H1 (cell line): ENCODE data around the gene ATG2B. TPM values are rescaled to one million over a fixed set of nuclear protein-coding genes. Genes with fewer than 3 reads are reported as not detected.

Source experiments
- CBX5 ChIP-seq: fragments of 300-800, 300-1000 bp; sonication (generic); IDR thresholded peaks from 2 replicates; pipeline ENCODE4 v1.7.1; 2016; ENCODE audit warnings: antibody characterized with exemption, low read length, low read depth
- GTF2F1 ChIP-seq: IDR thresholded peaks from 2 replicates; pipeline ENCODE4 v1.6.1; 2012; ENCODE audit warnings: low read depth, low read length, improper control_type of control experiment, borderline replicate concordance
- KDM1A ChIP-seq: fragments of 200-600, 300-600 bp; sonication (generic); IDR thresholded peaks from 2 replicates; pipeline ENCODE4 v1.7.1; 2016; ENCODE audit warnings: mild to moderate bottlenecking, low read length, borderline replicate concordance
- PHF8 ChIP-seq: fragments of 200-600 bp; sonication (generic); conservative IDR thresholded peaks from 2 replicates; pipeline ENCODE4 v1.7.1; 2012; ENCODE audit warnings: low read depth, mild to moderate bottlenecking, inconsistent platforms, low read length, moderate library complexity
- TAF1 ChIP-seq: IDR thresholded peaks from 2 replicates; pipeline ENCODE4 v1.6.1; 2011; ENCODE audit warnings: mild to moderate bottlenecking, low read depth, low read length
- ZNF274 ChIP-seq: IDR thresholded peaks from 2 replicates; pipeline ENCODE4 v1.7.0; 2012; ENCODE audit warnings: low read length, borderline replicate concordance; ENCODE audit errors: extremely low read depth
- polyA plus RNA-seq, 7 experiments: library from polyadenylated mRNA; depleted of rRNA in 3 of 7; stranded (reverse) in 5 of 7; unstranded in 2 of 7; fragments of >200 nt in 5 of 7; fragments of 200-250 nt in 2 of 7; gene quantifications; 1 replicate in 5 of 7; 2 replicates in 1 of 7; 4 replicates in 1 of 7; pipeline versions ENCODE4 v1.2.1 to v1.2.3, GENCODE V29; 2011 to 2013; ENCODE audit warnings: missing spikeins in 2 of 7, mixed read lengths in 2 of 7
- total RNA-seq: library from RNA; stranded (reverse); fragmentation: NEBNext Ultra II Directional; extraction: Animal tissue kit (Norgen Biotek cat#: 25700); gene quantifications from 2 replicates; pipeline ENCODE4 v1.2.1, GENCODE V29; 2021
- TF ChIP-seq, protein P1 (sequence below): fragments of 300-600 bp; sonication (generic); IDR thresholded peaks from 2 replicates; pipeline ENCODE4 v1.7.1; 2012; ENCODE audit warnings: low read length, moderate library complexity, mild to moderate bottlenecking, inconsistent platforms; ENCODE audit not compliant: insufficient replicate concordance

ATG2B gene
- total and polyA plus RNA-seq, 2 of the 8 experiments (the other 6 are each of a cell fraction or from before 2014, with no cell fraction given): 4.6 to 14.4 TPM

DNA sequence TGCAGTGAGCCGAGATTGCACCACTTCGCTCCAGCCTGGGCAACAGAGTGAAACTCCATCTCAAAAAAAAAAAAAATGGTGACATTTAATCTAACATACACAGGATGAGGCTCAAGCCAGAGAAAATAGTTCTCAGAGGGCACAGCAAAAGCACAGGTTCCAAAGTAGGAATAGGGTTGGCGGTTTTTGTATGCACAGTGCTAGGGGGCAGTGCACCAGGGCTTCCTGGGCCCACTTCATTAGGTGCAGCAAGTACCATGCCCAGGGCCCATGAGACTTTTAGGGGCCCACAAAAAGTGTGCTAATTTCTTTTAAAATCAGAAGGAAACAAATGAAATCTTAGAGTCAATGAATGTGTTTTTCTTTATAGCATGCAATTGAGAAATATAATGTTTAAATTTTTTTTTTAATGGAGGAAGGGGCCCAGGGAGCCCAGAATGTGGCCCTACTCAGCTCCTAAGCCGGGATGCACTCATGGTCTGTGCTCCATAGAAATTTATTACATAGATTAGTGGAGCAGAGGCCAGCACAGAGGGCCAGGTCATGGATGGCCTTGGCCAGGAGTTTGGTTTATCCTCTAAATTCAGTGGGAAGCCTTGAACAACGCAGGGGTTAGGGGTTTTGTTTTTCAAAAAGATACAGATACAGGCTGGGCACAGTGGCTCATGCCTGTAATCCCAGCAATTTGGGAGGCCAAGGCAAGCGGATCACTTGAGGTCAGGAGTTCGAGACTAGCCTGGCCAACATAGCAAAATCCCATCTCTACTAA is 31.1 kb upstream of the ATG2B start (continued):
- TF ChIP-seq, protein P1, sequence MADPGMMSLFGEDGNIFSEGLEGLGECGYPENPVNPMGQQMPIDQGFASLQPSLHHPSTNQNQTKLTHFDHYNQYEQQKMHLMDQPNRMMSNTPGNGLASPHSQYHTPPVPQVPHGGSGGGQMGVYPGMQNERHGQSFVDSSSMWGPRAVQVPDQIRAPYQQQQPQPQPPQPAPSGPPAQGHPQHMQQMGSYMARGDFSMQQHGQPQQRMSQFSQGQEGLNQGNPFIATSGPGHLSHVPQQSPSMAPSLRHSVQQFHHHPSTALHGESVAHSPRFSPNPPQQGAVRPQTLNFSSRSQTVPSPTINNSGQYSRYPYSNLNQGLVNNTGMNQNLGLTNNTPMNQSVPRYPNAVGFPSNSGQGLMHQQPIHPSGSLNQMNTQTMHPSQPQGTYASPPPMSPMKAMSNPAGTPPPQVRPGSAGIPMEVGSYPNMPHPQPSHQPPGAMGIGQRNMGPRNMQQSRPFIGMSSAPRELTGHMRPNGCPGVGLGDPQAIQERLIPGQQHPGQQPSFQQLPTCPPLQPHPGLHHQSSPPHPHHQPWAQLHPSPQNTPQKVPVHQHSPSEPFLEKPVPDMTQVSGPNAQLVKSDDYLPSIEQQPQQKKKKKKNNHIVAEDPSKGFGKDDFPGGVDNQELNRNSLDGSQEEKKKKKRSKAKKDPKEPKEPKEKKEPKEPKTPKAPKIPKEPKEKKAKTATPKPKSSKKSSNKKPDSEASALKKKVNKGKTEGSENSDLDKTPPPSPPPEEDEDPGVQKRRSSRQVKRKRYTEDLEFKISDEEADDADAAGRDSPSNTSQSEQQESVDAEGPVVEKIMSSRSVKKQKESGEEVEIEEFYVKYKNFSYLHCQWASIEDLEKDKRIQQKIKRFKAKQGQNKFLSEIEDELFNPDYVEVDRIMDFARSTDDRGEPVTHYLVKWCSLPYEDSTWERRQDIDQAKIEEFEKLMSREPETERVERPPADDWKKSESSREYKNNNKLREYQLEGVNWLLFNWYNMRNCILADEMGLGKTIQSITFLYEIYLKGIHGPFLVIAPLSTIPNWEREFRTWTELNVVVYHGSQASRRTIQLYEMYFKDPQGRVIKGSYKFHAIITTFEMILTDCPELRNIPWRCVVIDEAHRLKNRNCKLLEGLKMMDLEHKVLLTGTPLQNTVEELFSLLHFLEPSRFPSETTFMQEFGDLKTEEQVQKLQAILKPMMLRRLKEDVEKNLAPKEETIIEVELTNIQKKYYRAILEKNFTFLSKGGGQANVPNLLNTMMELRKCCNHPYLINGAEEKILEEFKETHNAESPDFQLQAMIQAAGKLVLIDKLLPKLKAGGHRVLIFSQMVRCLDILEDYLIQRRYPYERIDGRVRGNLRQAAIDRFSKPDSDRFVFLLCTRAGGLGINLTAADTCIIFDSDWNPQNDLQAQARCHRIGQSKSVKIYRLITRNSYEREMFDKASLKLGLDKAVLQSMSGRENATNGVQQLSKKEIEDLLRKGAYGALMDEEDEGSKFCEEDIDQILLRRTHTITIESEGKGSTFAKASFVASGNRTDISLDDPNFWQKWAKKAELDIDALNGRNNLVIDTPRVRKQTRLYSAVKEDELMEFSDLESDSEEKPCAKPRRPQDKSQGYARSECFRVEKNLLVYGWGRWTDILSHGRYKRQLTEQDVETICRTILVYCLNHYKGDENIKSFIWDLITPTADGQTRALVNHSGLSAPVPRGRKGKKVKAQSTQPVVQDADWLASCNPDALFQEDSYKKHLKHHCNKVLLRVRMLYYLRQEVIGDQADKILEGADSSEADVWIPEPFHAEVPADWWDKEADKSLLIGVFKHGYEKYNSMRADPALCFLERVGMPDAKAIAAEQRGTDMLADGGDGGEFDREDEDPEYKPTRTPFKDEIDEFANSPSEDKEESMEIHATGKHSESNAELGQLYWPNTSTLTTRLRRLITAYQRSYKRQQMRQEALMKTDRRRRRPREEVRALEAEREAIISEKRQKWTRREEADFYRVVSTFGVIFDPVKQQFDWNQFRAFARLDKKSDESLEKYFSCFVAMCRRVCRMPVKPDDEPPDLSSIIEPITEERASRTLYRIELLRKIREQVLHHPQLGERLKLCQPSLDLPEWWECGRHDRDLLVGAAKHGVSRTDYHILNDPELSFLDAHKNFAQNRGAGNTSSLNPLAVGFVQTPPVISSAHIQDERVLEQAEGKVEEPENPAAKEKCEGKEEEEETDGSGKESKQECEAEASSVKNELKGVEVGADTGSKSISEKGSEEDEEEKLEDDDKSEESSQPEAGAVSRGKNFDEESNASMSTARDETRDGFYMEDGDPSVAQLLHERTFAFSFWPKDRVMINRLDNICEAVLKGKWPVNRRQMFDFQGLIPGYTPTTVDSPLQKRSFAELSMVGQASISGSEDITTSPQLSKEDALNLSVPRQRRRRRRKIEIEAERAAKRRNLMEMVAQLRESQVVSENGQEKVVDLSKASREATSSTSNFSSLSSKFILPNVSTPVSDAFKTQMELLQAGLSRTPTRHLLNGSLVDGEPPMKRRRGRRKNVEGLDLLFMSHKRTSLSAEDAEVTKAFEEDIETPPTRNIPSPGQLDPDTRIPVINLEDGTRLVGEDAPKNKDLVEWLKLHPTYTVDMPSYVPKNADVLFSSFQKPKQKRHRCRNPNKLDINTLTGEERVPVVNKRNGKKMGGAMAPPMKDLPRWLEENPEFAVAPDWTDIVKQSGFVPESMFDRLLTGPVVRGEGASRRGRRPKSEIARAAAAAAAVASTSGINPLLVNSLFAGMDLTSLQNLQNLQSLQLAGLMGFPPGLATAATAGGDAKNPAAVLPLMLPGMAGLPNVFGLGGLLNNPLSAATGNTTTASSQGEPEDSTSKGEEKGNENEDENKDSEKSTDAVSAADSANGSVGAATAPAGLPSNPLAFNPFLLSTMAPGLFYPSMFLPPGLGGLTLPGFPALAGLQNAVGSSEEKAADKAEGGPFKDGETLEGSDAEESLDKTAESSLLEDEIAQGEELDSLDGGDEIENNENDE: no peak
- no peak for TF ChIP-seq TAF1
- TF ChIP-seq KDM1A: no peak
- TF ChIP-seq CBX5: no peak
- TF ChIP-seq PHF8: no peak
- no peak for TF ChIP-seq GTF2F1
- TF ChIP-seq ZNF274: no peak
